Embryonic facial prominence (tissue), 1 donor: ENCODE data around the gene YPEL2.

Experiments used
- DNase-seq: peaks from one replicate; pipeline ENCODE4 v3.0.0-alpha.2; 2016; ENCODE audit errors: extremely low spot score

The YPEL2 gene

DNA sequence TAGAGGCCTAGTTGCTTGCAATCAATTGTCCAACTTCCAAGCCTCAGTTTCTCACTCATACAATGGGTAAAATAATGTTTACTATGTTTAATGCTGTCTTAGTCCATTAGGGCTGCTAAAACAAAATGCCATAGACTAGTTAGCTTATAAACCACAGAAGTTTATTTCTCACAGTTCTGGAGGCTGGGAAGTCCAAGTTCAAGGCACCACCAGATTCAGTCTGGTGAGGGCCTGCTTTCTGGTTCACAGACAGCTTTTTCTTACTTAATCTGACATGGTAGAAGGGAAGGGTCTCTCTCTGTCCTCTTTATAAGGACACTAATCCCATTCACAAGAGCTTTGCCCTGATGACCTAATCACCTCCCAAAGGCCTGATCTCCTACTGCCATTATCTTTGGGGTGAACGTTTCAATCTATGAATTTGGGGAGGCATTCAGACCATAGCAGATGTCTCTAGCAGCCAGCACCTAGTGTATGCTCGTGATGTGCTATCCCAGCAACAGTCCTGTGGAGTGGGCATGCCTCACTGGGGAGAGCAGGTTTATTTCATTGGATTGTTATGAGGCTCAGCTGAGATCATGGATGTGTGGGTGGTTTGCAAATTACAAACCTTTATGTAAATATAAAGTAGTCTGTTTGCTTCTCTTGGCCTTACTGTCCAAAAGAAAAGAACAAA, 25.2 kb downstream of the YPEL2 start:
- no peak for DNase-seq

DNA sequence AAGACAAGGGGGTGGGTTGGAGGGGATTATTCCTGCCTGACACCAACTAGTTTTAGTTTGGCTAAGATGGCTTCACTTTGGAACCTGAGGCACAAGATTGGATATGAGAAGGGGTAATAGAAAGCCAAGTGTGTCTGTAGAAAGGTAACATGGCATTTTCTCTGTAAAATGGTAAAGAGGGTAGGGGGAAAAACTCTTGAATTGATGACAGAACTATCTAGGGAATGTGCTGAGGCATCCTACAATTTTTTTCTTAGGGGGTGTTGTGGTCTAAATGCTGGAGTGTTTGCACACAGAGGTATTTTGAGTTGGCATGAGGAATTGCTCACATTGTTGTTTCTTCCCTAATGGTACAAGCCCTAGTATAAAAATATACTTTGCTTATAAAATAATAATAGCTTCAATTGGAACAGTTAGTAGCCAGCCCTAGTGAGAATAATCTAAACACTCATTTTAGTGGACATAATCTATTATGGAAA, 25.8 kb downstream of the YPEL2 start:
- DNase-seq = no peak

DNA sequence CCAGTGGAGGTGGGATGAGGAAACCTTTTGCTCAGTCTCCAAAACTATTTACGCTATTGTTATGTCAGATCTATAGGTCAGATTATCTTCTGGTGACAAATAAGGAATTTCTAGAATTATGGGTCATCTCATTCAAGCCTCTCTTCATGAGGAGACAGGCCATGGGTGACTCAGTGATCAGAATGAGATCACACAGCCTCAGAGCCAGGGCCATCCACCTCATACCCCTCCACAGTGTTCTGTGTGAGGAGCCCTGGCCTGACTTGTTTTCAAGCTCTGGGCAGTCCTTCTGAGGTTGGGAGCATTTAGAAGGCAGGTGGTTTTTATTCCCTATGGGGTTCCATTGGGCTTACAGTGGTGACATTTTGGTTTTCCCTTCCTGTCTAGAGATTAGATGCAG, 26.5 kb downstream of the YPEL2 start:
- DNase-seq = no peak

DNA sequence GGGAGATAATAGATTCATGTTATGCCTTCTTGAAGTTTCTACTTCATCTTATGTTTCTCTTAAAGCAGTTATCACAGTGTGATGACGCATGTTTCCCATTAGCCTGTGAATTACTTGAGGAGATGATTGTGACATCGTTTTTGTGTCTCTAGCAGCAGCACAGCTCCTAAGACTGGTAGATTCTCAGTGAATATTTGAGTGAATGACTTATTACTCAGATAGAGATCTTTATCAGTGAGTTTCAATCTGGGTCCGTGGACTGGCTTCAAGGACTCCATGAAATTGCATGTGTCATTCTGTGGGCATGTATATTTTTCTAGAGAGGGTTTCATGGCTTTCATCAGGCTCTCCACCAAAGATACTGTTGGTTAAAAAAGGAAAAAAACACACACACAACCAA, 29.9 kb downstream of the YPEL2 start:
- DNase-seq = no peak

DNA sequence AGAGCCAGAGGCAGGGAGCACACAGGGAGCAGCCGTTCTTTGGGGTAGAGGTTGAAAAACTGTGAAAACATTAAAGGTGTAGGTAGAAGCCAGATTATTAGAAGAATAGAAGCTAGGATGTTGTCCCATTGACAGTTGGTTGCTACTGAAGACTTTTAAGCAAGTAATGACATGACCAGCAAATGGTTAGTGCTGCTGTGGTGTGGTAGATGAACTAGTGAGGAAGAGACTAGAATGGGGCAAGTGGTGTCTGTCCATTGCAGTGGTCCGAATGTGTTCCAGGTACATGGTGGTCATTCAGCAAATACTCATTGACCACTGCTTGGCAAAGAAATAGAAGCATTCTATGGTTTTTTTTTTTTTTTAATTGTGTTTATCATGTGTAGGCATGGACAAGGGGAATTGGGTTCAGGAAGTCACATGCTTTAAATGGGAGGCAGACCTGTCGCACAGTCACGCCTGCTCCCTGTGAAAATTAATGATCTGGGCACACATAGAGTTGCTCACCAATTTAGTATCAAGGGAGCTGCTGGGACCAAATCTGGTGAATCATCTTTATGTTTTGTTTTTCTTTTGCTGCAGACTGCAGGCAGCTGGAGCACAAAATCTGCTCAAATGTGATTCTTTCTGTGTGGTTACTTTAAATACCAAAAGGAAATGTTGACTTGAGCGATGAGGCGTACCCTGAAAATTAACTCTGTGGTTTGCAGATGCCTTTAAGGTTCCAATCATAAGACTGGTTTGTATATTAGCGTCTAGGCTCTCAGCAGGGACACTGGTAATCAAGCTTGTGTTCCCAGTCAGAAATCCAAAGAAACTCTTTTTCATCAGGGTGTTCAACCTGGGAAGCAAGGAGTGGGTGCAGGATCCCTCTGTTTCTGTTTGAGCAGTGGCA, 30.7 kb downstream of the YPEL2 start:
- DNase-seq = no peak

DNA sequence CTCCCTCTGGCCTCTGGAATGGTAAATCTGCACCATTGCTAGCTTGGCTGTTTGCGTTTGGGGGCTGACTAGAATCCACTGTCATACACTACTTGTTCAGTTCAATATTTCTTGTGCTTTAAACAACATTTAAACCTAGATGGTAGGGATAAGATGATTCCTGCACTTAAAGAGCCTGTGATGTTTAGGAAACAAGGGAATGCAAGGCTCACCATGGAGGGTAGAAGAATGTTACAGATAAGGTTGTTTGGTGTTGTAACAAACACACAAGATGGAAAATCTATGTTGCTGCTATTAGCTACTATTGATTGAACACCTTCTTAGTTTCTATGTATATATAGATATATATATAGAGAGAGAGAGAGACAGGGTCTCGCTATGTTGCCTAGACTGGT, 31.4 kb downstream of the YPEL2 start:
- no peak for DNase-seq

- no peak for DNase-seq
Observed at GRCh38 chr17:59365383-59365981, 34.0 kb downstream of the YPEL2 start.

- no peak for DNase-seq
Observed at GRCh38 chr17:59366040-59366757, 34.7 kb downstream of the YPEL2 start.

DNA sequence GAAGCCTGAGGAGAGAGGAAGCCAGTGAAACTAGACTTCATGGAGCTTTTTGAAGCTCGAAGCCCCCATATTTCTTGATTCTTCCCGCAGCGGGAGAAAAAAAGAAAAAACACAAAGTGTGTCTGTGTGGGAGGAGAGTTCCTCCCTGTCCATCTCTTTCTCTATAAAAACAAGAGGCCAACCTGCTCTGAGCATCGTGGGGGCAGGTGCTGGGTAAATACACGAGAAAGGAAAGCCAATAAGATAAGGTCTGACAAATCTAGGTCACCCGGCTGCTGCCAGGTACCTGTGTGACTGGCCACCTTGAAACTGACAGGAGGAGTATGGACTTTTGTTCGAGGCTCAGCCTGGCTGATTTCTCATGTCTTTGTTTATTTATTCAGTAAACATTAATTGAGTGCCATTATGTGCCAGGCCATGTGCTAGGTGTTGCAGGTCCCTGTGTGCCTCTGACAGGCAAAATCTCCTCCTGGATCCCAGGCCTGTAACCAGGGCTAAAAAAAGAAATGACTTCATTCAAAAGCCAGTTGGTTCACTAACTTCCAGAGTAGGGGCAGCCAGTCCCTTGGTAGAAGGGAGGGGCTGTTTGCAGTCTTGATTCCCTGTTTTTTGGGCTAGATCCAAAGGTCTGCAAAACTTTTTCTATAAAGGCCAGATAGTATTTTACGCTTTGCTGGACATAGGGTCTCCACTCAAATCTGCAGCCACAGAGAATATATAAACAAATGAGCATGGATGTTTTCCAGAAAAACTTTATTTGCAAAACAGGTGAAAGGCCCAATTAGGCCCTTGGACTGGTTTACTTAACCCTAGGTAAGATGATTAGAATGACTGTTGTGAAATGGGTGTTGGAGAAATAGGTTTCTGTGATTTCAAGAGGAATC, 35.6 kb downstream of the YPEL2 start:
- DNase-seq = no peak

- no peak for DNase-seq
Observed at GRCh38 chr17:59367657-59368045, 36.2 kb downstream of the YPEL2 start.

DNA sequence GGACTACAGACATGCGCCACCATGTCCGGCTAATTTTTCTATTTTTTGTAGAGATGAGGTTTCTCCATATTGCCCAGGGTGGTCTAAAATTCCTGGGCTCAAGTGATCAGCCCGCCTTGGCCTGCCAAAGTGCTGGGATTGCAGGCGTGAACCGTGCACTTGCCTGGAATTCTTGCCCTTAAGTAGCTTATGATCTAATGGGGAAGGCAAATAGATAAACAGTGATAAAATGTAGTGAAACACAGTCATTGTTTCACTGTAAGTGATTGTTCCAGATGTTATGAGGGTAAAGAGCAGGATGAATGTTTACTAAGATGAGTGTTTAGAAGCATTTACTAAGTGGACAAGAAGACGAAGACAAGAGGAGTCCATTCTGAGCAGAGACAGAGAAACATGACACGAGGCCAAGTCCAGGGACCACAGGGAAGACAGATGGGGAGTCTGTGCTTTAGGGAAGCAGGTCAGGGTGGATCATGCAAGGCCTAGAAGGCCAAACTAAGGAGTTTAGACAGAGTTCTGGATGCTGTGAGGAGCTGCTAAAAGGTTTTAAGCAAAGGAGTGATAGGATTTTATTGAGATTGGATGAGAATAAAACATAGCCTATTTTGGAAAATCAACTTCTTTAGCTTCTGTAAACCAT, 36.9 kb downstream of the YPEL2 start:
- DNase-seq = no peak

GRCh38 chr17:59369031-59369975, 37.8 kb downstream of the YPEL2 start:
- no peak for DNase-seq

DNA sequence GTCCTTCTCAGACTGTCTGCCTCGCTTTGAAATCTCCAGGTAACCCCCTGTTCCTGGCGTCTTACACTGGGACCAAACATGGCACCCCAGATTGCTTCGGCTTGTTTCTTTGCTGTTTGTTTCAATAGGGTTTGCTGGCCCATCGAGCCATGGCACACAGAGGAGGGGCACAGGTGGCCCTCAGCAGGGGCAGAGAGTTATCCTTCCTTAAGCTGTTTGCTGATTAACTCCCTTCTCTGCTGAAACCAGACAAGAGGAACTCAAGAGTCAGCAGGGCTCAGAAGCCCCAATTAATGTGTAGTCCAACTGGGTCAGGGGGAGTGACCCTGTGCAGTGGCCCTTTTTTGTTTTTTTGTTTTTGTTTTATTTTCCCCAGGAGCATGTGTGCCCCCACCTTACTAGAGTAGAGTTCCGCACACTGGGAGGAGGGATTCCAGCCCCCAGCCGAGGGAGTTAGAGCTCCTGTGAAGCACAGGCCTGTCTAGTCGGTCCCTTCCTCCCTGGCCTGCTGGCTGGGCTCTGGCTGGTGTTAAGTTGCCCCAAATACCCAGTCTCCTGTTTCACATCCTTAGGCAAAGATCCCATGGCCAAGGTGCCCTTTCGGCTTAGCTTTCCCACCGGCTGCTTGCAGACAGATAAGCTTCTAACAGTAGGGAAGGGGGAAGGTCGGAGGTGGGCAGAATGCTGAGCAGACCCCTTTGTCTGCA, 39.3 kb downstream of the YPEL2 start:
- no peak for DNase-seq

DNA sequence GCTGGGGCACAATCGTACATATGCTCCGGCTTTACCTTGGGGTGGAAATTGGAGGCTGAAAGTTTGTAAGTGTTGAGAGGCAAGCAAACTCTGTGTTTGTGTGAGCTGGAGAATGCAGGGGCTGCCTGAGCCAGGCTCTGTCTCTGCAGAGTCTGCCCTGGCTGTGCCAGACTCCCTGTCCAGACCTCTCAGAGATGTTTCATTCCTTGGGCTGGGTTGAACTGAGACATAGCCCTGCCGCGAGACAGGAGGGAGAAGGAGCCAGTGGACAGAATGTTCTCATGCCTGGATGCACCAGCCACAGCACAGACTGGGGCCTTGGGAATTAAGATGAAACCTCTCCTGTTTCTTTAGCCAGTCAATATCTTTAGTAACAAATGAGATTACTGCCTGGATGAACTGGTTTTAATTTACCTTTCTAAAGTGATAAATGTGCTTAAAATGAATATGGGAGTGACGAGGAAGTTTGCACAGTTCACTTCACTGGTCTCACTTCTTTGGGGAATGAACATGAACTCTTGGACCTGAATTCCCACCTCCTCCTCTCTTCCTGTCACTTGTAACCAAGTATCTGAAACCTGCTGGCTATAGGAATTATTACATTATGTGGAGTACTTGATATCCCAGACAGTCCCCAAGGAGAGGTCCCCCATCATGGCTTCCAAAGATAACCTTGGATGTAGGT, 40.1 kb downstream of the YPEL2 start:
- DNase-seq = no peak

- no peak for DNase-seq
Observed at GRCh38 chr17:59372138-59372751, 40.8 kb downstream of the YPEL2 start.

GRCh38 chr17:59373882-59374495, 42.5 kb downstream of the YPEL2 start:
- DNase-seq = no peak

DNA sequence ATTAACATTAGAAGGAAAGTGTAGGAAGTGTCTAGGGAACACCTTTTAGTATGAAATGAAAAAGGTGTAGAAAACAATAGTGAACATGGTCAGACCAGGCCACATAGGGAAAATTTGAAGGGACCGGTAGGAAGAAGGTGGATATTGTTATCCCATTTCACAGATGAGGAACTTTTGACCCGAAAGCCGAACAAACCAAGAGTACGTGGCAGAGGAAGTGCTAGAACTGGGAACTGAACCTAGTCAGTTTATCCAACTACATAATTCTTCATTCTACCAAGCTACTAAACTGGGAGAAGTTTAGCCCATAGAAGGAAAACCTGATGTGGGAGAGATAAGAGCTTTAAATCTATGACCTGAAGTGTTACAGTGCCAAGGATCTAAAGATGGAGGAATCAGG, 43.2 kb downstream of the YPEL2 start:
- DNase-seq = no peak
